HepG2 (cell line): ENCODE measurements around the gene GNAI2. TPM values are rescaled to one million over a fixed set of nuclear protein-coding genes. Genes with fewer than 3 reads are reported as not detected.

Experiments used
- ARID5B ChIP-seq: IDR thresholded peaks from 2 replicates; pipeline ENCODE4 v1.4.0; 2020; ENCODE audit warnings: mild to moderate bottlenecking, missing genetic modification reagents
- CBX2 ChIP-seq, 2 experiments: fragments of 200-600 bp in 1 of 2; sonication (generic); formaldehyde crosslinking in 1 of 2; IDR thresholded peaks; 2 replicates each; pipeline versions ENCODE4 v1.7.0 to v1.8.1; 2018 to 2022; ENCODE audit warnings: low read depth in 2 of 2, low read length in 1 of 2, mild to moderate bottlenecking in 1 of 2, missing genetic modification reagents in 1 of 2
- PHF20 ChIP-seq: sonication (generic); formaldehyde crosslinking; IDR thresholded peaks from 2 replicates; pipeline ENCODE4 v1.5.0; 2020; ENCODE audit warnings: mild to moderate bottlenecking, missing genetic modification reagents
- RFXAP ChIP-seq: sonication (generic); formaldehyde crosslinking; IDR thresholded peaks from 2 replicates; pipeline ENCODE4 v1.4.0; 2020; ENCODE audit warnings: missing genetic modification reagents, borderline replicate concordance
- SIX4 ChIP-seq: sonication (generic); formaldehyde crosslinking; IDR thresholded peaks from 2 replicates; pipeline ENCODE4 v1.4.0; 2020; ENCODE audit warnings: missing genetic modification reagents
- TAF1 ChIP-seq: sonication (generic); formaldehyde crosslinking; IDR thresholded peaks from 2 replicates; pipeline ENCODE4 v1.4.0; 2020; ENCODE audit warnings: missing genetic modification reagents
- ZBTB40 ChIP-seq, 2 experiments: fragments of 450-650 bp in 1 of 2; sonication (generic) in 1 of 2; formaldehyde crosslinking in 1 of 2; IDR thresholded peaks; 2 replicates each; pipeline versions ENCODE4 v1.6.1 to v1.8.0; 2016 to 2022; ENCODE audit warnings: antibody characterized with exemption in 1 of 2, mild to moderate bottlenecking in 1 of 2, missing genetic modification reagents in 1 of 2
- ZFP82 ChIP-seq: sonication (generic); formaldehyde crosslinking; IDR thresholded peaks from 2 replicates; pipeline ENCODE4 v1.5.1; 2020; ENCODE audit warnings: mild to moderate bottlenecking, missing genetic modification reagents, borderline replicate concordance
- ZNF225 ChIP-seq: sonication (generic); formaldehyde crosslinking; IDR thresholded peaks from 2 replicates; pipeline ENCODE4 v1.4.0; 2020; ENCODE audit warnings: mild to moderate bottlenecking, missing genetic modification reagents
- ZNF274 ChIP-seq: sonication (generic); formaldehyde crosslinking; IDR thresholded peaks from 2 replicates; pipeline ENCODE4 v1.5.1; 2020; ENCODE audit warnings: mild to moderate bottlenecking, missing genetic modification reagents
- polyA plus RNA-seq, 8 experiments: library from polyadenylated mRNA; depleted of rRNA in 3 of 8; stranded (reverse) in 7 of 8; unstranded in 1 of 8; fragments of >200 nt; fragmentation: Illumina TruSeq in 4 of 8; extraction: Trizol in 4 of 8; gene quantifications; 2 replicates each; pipeline versions ENCODE4 v1.2.1 to v1.2.3, GENCODE V29; 2011 to 2016; ENCODE audit warnings: low read depth in 4 of 8, missing spikeins in 1 of 8, mixed read lengths in 1 of 8; ENCODE audit not compliant: insufficient read depth in 1 of 8
- total RNA-seq, 5 experiments: library from RNA; depleted of rRNA; stranded (reverse); fragments of >200 nt; fragmentation: Illumina TruSeq; extraction: Trizol; gene quantifications; 2 replicates each; pipeline ENCODE4 v1.2.3, GENCODE V29; 2016; ENCODE audit warnings: low read depth in 1 of 5
- TF ChIP-seq, protein P1 (sequence below): sonication (generic); IDR thresholded peaks from 2 replicates; pipeline ENCODE4 v1.6.1; 2016; ENCODE audit warnings: low read depth, borderline replicate concordance

GNAI2 gene
- total and polyA plus RNA-seq, 2 of the 13 experiments (the other 11 are each of a cell fraction or from before 2014, with no cell fraction given), result 51.1 to 66.2 TPM

- TF ChIP-seq, protein P1, sequence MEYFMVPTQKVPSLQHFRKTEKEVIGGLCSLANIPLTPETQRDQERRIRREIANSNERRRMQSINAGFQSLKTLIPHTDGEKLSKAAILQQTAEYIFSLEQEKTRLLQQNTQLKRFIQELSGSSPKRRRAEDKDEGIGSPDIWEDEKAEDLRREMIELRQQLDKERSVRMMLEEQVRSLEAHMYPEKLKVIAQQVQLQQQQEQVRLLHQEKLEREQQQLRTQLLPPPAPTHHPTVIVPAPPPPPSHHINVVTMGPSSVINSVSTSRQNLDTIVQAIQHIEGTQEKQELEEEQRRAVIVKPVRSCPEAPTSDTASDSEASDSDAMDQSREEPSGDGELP, result 0 out of 2 replicates have a peak, but pooled peaks have one; percentile 18
- no peak for TF ChIP-seq ZNF274 (CRISPR knock-in tag)
- TF ChIP-seq ARID5B (CRISPR knock-in tag), result no peak; the same call in 1 of the 2 replicates
- no peak for TF ChIP-seq RFXAP
- TF ChIP-seq PHF20 (CRISPR knock-in tag), result no peak
- TF ChIP-seq CBX2 (IDR thresholded peaks at IDR 0.05; ENCODE audit: low read depth, low read length), result no peak
- no peak for TF ChIP-seq CBX2 (CRISPR knock-in tag; IDR thresholded peaks at IDR 0.05; ENCODE audit: low read depth)
- no peak for TF ChIP-seq ZBTB40 (IDR thresholded peaks at IDR 0.05)
- TF ChIP-seq ZBTB40 (CRISPR knock-in tag; IDR thresholded peaks at IDR 0.05), result no peak
- TF ChIP-seq SIX4, result no peak
- TF ChIP-seq TAF1, result peak; percentile 66
- no peak for TF ChIP-seq ZNF225 (CRISPR knock-in tag)
- no peak for TF ChIP-seq ZFP82 (CRISPR knock-in tag)
Observed at GRCh38 chr3:50204804-50205412, 31.1 kb upstream of the GNAI2 start, which contains the start of gene SLC38A3 (continued).
